NK-92 (cell line): Measurements from ENCODE around the gene NUDT22.
"Not testable (repeated sequence)": the region's sequence is repeated elsewhere in the genome, so short reads cannot be mapped to it uniquely, and the experiment has no call there.

Source experiments
- DNase-seq: peaks from one replicate; lab custom pipeline; 2025; ENCODE audit not compliant: unreplicated experiment; lab: John Stamatoyannopoulos, UW

The NUDT22 gene

DNA sequence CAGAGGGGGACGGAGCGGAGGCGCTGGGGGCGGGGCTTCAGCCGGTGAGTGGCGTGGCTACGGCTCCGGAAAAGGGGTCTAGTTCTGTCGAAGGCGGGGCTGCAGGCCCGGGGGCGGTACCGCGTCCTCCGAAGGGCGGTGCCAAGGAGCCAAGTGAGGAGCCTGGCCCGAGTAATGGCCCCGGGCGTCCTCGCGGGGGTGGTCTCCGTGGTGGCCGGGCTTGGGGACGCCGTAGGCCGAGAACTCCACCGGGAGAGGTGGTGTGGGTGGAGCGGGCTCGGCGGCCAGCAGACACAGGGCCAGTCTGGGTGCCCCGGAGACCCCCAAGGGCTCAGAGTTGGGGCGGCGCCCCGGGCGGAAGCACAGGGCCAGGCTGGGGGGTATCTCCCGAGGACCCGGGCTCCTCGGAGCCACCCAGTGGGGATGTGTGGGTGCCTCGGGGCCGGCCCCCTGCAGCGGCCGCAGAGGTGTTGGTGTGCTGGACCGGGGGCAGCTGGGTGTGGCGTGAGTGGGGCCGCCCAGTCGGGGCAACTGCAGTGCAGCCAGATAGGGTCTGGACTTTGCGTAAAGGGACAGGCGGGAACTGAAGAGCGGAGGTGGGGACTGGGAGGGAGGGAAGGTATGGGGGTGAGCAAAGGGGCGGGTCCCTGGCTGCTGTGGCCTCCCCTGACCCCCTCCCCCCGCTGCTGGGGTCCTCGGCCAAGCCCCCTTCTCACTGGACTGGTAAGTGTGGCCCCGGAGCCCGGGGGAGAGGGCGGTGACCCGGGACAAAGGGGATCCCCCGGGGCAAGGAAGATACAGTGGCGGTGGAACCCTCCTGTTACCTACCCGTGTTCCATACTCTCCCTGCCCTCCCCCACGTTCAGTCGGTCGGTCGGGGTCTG, 15.7 kb downstream of the NUDT22 start:
- DNase-seq: no peak

DNA sequence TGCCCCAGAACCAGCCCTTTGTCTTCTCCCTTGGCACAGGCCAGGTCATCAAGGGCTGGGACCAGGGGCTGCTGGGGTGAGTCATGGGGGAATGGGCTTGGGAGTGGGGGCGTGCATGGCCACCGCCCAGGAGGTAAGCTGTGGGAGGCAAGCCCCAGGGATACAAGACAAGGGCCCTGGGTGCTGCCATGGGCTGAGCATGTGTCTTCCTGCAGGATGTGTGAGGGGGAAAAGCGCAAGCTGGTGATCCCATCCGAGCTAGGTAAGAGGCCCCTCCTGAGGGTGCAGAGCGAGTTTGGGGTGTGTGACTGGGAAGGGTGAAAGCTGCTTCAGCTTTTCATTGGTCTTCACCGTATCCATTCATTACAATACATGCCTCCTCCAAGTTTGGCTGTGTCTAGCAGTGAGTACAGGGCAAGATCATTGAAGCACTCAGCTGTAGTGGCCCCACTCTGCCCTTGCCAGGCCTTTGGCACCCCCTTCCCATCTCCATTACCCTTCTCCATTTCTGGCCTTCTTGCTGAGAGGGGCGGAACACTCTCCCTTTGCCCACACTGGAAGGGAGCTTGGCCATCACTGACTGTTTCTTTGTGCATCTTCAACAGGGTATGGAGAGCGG, 17.3 kb downstream of the NUDT22 start:
- DNase-seq: no peak

DNA sequence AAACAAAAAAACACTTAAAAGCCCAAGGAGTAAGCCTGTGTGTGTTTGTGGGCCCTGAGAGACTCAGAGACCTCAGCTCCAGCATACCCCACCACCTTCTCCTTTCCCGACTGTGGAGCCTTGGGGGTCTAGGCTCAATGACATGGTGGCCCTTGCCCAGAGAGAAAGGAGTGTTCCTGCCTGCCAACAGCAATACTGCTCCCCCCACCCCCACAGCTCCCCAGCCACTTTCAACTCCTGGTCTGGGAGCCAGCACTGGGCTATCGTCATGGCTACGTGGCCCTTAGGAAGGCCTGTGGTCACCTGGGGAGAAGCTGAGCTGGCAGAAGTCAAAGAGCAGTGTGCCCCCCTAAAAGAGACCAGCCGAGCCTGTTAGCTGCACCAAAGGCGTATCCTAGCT, 18.0 kb downstream of the NUDT22 start:
- no peak for DNase-seq

DNA sequence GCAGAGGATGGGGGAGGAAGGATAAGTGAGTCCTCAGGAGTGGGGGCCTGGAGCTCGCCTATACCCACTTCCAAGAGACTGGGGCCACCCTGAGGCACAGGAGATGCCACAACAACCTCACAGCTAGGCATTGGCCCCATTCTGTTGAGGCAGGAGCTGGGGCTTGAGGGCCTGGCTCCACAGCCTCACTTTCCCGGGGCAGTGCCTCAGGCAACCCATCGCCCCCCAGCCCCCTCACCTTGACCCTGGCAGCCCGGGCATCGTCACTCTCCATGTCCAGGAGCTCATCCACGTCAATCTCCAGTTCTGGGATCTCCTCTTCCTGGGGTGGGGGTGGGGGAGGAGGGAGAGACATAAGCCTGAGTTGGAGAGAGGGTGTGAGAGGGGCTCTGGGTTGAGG, 18.9 kb downstream of the NUDT22 start:
- DNase-seq: no peak

DNA sequence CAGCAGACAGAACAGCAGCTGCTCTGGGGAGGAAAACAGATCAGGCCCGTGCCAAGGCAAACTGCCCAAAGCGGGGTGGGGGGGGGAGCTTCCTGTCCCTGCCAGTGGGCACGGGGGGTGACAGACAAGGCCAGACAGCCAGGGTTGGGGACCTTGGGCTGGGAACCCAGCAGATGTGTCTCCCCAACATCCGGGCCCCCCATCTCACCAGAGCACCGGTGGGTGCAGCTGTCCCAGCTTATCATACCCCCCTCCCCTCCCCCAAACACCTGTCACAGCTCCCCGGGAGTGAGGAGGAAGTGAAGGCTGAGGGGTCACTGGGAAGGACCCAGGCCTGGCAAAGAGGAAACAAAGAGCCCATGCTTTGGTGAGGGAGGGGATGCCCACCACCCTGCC, 19.3 kb downstream of the NUDT22 start:
- DNase-seq: no peak

DNA sequence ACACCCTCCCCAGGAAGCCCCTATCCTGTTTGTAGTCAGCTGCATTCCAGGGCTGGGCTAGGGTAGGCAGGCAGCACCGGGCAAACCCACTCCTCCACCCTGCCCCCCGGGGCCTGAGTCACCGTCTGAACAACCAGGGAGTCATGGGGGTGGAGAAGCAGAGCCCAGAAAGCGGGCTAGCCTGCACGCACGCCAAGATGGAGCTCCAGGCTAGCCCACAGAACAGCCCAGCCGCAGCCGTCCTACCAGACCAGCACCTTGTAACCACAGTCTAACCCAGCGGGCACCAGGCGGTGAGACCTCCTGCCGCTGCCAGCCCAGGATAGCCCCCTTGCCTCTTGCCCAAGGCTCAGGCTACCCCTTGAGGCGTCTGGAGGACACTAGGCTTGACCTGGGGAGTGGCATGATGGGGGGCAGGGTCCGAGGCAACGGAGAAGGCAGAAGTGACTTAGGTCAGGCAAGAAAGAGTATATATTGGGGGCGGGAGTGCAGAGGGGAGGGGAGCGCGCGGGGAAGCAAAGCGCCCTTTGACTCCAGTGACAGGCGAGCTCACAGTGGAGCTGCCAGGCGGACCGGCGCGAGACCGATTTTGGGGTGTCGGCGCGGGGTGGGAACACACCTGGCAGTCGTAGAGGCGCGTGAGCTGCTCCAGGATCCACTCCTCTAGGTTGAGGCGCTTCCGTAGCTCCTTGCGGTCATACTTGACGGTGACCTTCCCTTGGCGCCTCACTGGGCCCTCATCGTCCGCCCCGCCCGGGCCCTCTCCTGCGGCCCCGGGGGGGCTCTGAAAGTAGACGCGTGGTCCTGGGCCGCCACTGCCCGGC, 19.9 kb downstream of the NUDT22 start:
- no peak for DNase-seq

DNA sequence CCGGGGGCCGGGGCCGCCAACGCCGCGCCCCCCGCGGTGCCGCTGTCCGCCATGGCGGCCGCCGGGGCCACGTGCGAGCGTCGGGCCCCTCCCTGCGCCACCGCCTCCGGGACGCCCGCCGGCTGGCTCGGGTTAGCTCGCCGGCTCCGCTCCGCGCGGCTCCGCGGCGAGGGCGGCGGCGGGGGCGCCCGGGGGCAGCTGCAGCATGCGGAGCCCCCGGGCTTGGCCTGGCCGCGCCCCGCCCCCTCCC, 20.5 kb downstream of the NUDT22 start:
- DNase-seq: not testable (repeated sequence)

DNA sequence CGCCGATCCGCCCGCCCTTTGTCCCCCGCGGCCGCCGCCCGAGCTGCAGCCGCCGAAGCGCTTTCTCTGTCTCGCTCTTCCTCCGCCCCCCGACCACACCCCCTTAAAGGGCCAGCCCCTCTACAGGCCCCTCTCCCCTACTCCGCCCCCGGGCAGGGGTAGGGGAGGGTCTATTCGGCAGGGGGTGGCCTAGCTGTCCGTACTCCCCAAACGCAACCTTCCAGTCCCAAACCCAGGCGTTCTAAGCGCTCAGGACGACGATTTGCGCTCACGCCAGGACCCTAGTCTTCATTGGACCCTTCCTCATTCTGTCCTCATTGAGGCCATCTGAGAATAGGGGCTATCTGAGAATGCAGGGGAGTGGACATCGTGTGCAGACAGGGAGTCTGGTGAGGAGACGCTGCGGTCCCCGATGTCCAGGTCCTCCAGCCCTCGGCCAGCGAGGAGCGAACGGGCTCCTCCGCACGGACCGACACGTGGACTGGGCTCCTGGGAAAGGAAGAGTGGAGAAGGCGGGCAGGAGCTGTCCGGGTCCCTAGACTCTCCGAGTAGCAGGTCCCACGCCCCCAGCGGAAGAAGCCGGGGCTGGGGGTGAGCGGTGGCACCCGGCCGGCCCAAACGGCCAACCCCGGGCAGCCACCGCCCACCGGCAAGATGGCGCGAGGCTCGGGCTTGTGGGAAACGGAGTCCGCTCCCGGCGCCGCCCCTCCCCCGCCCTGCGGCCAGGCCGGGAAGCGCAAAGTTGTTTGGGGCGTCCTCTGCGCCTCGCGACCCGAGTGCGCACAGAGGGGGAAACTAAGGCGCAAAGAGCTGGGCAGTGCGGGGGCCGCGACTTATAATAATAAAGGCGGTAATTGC, 21.0 kb downstream of the NUDT22 start, which contains the start of gene PPP1R14B:
Gene PPP1R14B (minus strand): TSS at position 73 of the 858 bp plus-strand sequence. CDS start 270 bp downstream, outside the sequence.
- DNase-seq: no peak

DNA sequence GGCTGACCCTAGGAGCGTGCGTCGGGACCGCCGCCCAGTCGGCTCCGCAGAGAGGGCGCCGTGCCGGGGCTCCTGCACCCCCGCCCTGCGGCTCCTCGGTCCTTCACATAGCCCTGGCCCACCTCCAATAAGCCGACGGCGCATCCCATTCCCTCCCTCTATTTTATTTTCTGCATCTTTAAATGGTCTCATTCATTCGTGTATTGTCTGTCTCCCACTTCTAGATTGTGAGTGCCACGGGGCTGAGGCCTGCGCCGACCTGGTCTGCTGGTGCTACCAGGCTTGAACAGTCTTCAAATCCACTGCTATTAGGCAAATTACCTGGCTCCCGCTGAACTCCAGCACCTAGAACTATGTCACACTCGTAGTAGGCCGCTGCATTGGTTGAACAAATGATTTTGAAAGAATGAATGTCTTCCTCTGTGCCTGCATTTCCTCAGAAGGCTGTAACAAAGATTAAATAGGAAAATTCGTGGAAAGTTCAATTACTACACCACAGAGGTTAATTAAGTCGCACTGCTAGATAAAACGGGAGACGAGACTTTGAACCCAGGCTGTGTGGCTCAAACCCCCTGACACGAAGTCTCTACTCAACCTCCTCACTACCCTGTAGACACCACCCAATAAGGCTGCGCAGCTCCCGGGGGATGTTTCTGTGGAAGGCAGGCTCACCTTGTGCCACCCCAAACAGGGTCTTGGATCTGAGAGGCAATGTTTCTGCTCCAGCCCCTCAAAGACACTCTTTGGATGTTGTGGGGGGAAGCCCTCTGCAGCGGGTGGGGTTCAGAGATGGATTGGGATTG, 21.9 kb downstream of the NUDT22 start:
- DNase-seq: no peak

DNA sequence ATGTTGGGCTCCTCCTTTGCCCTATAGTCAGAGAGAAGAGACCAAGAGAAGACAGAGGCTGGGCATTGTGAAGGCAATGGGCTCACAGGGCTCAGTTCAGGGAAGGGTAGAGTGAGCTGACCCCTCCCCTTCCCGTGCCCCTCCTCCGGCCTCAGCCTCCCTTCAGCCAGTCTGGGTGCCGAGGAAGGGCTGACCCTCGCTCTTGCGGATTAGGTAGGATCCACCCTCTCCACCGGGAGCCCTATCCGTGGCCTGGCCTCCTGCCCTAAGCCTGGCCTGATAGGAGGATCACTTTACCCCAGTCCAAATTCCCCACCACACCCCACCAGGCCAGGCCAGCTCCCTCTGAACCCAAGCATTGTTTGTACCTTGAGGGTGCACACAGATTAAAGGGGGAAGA, 22.5 kb downstream of the NUDT22 start:
- no peak for DNase-seq

DNA sequence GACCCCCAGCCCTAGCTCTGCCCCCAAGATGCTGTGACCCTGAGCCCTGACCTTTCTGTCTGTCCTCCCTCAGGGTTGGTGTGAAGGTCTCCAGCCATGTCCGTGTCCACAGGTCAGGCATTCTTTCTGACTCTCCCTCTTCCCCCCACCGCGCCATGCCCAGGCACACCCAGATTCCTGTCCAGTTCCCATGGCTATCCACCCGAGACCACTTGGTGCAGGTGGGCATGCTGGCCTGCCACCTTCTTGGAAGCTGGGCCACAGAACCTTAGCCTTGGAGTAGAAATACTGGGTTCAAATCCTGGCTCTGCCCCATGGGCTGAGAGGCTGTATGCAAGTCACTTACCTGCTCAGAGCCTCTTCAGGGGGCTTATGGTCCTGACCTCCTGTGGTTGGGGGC, 23.0 kb downstream of the NUDT22 start:
- DNase-seq: no peak

DNA sequence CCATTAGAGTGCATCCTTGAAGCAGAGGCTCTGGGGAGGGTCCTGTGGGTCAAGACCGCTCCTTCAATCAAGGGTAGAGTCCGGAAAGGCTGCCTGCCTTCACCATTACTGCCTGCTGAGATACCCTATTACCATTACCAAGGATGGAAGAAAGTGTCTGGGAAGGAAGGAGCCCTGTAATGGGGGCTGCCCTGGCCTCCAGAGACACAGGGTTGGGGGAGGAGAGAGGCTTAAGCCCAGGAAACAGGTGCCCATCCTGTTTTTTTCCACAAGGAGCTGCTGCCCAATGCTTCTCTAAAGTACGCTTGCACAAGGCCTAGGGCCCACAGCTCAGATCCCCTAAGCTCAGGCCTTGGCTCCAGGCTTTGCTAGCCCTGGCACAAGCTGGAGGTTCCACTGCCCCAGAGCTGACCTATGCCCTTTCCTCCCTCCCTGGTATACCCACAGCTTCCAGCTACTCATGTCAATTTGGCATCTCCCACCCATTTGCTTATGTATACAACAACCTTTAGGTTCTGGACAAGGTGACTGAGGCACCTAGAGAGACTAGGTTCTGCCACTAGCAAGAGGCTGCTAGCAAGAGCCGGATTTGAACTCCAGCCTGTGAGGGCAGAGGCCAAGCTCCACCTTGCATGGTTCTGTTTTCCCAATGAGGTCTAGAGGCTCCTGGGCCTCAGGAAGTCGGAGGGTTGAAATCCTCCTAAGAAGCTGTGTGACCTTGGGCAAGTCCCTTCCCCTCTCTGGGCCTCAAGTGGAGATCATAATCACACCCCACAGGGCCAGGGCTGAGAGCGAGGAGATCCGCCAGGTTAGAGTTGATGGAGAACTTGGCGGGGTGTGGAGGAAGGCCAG, 23.7 kb downstream of the NUDT22 start:
- DNase-seq: no peak

DNA sequence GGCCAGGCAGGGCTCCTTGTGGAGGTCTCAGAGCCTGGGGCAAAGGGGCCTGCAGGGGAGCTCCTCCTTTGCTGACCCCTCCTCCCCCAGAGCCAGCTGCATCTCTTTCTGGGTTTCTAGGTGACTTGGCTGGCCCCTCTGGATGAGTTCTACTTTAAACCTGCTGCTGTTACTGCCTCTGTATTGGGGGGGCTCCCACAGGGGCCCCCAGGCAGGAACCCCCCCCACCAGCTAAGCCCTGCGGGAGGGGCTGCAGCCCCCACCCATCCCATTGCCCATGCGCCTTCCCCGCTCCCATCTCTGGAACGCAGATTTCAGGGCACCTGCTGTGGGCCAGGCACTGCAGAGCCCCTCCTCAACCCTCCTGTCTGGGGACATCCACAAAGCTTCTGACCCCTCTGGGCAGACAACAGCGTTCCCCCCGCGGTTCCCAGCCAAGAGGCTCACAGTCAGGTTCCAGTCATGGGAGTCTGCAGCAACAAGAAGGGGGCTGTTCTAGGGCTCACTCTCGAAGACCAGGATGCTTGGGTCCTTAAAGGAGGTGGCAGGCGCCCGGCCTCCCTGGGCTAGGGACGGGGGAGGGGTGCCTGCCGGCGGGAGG, 24.4 kb downstream of the NUDT22 start:
- DNase-seq: no peak

DNA sequence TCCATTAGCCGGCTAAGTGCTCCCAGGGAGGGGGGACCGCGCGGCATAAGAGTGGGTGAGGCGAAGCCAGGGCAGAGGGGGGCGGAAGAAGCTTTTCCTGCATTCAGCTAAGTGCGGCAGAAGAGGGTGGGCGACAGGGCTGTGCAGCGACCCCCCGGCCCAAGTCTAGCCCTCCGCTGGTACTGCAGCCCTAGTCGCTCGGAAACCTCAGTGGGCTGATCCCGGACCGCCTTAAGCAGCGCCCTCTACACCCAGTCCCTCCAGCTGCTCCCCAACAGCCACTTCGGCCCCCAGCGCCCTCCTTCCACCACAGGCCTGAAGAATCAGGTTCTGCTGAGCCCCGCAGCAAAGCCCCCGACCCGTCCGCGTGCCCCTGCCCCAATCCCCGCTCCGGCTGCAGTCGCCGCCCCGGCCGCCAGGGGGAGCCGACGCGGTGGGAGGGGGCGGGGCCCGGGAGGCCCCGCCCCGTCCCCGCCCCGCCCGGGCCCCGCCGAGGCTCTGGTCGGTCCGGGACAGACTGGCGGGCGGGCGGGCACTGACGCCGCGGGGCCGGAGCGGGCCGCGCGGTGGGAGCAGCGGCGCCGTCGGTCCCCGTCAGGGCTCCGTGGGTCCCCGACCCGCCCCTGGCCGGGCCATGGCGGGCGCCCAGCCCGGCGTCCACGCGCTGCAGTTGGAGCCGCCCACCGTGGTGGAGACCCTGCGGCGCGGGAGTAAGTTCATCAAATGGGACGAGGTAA, 25.1 kb downstream of the NUDT22 start, which contains the start of gene PLCB3:
Gene PLCB3 (plus strand): TSS at position 515 of the 737 bp plus-strand sequence. CDS start 120 bp downstream, at position 635.
- DNase-seq: no peak

DNA sequence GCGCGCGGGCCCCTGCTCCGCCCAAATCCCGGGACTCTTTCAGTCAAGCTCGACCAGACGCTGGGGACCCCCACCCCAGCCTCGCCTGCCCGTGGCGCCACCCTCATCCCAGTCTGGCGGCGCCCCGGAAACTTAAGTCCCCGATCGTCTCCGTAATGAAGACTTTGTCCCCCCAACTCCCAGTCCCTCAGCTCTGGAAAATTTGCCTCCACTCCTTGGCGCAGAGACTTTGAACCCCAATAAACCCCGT, 25.6 kb downstream of the NUDT22 start:
- DNase-seq: no peak

DNA sequence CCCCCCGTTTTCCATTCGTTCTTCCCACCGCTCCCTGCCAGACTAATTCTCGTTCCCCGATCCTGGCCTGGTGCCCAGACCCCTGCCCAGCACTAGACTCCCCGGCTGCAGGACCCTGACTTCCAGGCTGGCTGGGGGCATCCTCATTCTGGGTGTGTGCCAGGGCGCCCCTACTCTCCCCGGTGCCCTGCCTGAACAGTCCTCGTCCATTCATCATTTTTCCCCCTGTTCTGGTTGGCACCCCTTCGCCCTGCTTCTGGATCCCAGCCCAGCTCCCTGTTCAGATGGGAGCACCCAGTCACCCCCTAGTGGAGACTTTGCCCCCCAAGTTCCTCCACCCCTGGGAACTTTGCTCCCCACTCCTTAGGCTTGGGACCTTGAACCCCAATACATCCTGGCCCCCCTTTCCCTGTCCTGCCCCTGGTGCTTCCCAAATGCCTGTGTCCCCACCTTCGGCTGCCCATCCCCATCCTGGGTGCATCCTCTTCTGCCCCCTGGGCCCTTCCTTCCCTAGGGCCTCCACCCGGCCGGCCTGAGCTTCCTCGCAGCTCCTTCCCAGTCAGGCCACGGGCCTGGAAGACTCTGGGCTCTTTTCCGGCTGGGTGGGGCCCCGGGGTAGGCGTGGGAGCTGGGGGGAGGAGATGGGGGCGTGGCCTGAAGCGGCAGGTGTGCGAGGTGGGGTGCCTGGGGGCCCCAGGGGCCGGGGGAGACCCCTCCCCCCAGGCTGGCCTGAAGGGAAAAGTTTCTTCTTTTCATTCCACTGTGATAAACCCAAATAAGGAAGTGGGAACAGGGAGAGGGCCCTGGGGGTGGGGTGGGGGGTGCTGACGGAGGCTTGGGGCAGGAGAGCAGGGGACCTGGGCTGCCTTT, 26.2 kb downstream of the NUDT22 start:
- no peak for DNase-seq

DNA sequence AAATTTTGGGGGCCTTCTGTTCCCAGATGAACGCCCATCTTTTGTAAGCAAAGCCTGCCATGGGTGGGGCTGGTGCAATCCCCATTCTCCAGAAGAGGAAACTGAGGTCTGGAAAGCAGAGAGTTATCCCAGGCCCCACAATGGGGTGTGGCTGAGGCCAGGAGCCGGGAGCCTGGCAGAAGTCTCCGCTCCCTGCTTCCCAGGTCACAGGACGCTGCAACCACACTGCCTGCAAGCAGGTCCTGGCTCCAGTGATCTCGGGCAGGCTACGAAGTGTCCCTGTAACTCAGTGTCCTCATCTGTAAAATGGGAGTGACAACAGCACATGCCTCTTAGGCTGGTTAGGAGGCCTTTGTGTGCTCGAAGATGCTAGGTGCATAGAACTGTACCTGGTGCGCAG, 27.0 kb downstream of the NUDT22 start:
- DNase-seq: no peak
